DOHH2 (cell line): ENCODE measurements around the gene NPIPB8.
"Not testable (repeated sequence)": the region's sequence is repeated elsewhere in the genome, so short reads cannot be mapped to it uniquely, and the experiment has no call there.

ENCODE experiments used
- CTCF ChIP-seq: fragments of 200-600 bp; sonication (generic); IDR thresholded peaks from one replicate; pipeline ENCODE4 v1.5.1; 2014; ENCODE audit warnings: antibody characterized with exemption, mild to moderate bottlenecking, low read depth, low read length; ENCODE audit not compliant: poor library complexity, severe bottlenecking
- EZH2phosphoT487 ChIP-seq: fragments of 200-600 bp; sonication (generic); IDR thresholded peaks from 2 replicates; pipeline ENCODE4 v1.6.1; 2017; ENCODE audit warnings: borderline replicate concordance, mild to moderate bottlenecking, antibody characterized with exemption, low read length, moderate library complexity, mixed read lengths

GRCh38 chr16:28616224-28616577, 21.7 kb upstream of the NPIPB8 start:
- TF ChIP-seq CTCF, EZH2phosphoT487: not testable (repeated sequence)
